Smooth muscle cell (in vitro differentiated cells): ENCODE data around the gene FBXO46. TPM values are rescaled to one million over a fixed set of nuclear protein-coding genes. Genes with fewer than 3 reads are reported as not detected.

Source experiments
- DNase-seq: peaks from one replicate; lab custom pipeline; 2025; ENCODE audit not compliant: unreplicated experiment; lab: John Stamatoyannopoulos, UW
- H2AFZ ChIP-seq: fragments of 200-600 bp; sonication (generic); 2 replicates; pipeline ENCODE4 v1.6.0; 2016; ENCODE audit warnings: antibody characterized with exemption, low read depth, mild to moderate bottlenecking
- H3F3A ChIP-seq: fragments of 200-600 bp; sonication (generic); 2 replicates; pipeline ENCODE4 v1.6.0; 2017; ENCODE audit warnings: antibody characterized with exemption, low read depth
- H3K27ac ChIP-seq: fragments of 200-600 bp; sonication (generic); 2 replicates; pipeline ENCODE4 v1.5.1; 2016; ENCODE audit warnings: low read depth, mild to moderate bottlenecking
- H3K27me3 ChIP-seq: fragments of 200-600 bp; sonication (generic); 2 replicates; pipeline ENCODE4 v1.6.1; 2016; ENCODE audit warnings: low read depth, mild to moderate bottlenecking
- H3K36me3 ChIP-seq: fragments of 200-600 bp; sonication (generic); 2 replicates; pipeline ENCODE4 v1.5.1; 2016; ENCODE audit warnings: low read depth
- H3K4me1 ChIP-seq: fragments of 200-600 bp; sonication (generic); 2 replicates; pipeline ENCODE4 v1.5.1; 2016; ENCODE audit warnings: low read depth
- H3K4me2 ChIP-seq: fragments of 200-600 bp; sonication (generic); 2 replicates; pipeline ENCODE4 v1.6.0; 2016; ENCODE audit warnings: mild to moderate bottlenecking
- H3K4me3 ChIP-seq: fragments of 200-600 bp; sonication (generic); 2 replicates; pipeline ENCODE4 v1.5.1; 2016; ENCODE audit warnings: mild to moderate bottlenecking
- H3K79me2 ChIP-seq: fragments of 200-600 bp; sonication (generic); 2 replicates; pipeline ENCODE4 v1.6.0; 2016; ENCODE audit warnings: low read depth, mild to moderate bottlenecking
- H3K9ac ChIP-seq: fragments of 200-600 bp; sonication (generic); 2 replicates; pipeline ENCODE4 v1.6.0; 2016; ENCODE audit warnings: low read depth
- H3K9me3 ChIP-seq: fragments of 200-600 bp; sonication (generic); replicated peaks from 2 replicates; pipeline ENCODE4 v1.5.1; 2016; ENCODE audit warnings: low read depth
- H4K20me1 ChIP-seq: fragments of 200-600 bp; sonication (generic); 2 replicates; pipeline ENCODE4 v1.6.0; 2016; ENCODE audit warnings: low read depth
- WGBS: methylation state at CpG from one replicate; pipeline ENCODE4 v1.1.7; 2016; ENCODE audit warnings: low lambda C conversion rate; 5-methylcytosine and 5-hydroxymethylcytosine counted together
- polyA plus RNA-seq: library from polyadenylated mRNA; unstranded; fragments of >200 nt; fragmentation: Nextera tagmentation; extraction: Ambion mirVana; gene quantifications from 2 replicates; pipeline ENCODE4 v1.2.1, GENCODE V29; 2016
- total RNA-seq: library from RNA; depleted of rRNA; stranded (reverse); fragments of >200 nt; gene quantifications from 2 replicates; pipeline ENCODE4 v1.2.3, GENCODE V29; 2014
- TF ChIP-seq, protein P1 (sequence below): fragments of 200-600 bp; sonication (generic); IDR thresholded peaks from 2 replicates; pipeline ENCODE4 v1.5.1; 2017; ENCODE audit warnings: borderline replicate concordance, mild to moderate bottlenecking, antibody characterized with exemption; ENCODE audit not compliant: insufficient read depth, poor library complexity, severe bottlenecking

FBXO46 gene
- total and polyA plus RNA-seq, 2 experiments from 2014 or later: 7.2 to 7.9 TPM

DNA sequence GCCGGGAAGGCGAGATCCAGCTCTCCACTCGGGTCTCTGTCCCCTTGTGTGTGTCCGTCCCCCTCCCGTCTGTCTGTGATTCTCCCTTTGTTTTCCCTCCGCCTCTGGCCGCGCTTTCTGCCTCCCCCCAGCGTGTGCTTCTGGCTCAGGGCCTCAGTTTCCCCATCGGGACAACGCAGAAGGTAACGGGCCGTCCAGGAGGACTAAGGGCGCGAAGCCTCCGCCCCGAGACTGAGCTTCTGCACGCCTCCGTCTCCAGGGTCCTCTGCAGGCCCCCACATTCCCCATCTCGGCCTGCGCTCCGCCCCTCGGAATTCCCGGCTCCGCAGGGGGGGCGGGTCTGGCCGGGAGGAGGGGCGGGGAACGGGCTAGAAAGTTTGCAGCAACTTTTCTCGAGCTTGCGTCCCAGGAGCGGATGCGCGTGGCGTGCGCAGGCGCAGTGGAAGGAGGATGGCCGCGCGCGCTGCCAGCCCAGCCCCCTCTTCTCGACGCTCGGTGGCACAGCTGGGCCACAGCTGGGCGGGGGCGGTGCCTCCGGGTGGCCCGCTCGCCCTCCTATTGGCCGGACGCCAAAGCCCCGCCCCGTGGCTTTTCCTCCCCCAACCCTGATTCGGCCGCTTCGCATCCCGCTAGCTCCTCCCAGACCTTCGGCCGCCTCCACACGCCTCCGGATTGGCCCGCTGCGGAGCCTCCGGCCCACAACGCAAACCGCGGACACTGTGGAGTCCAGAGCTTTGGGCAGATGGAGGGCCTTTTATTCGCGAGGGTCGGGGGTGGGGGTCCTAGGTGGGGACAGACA, 38.5 kb upstream of the FBXO46 start, which contains the start of gene SIX5:
Gene SIX5 (minus strand): TSS at position 269 of the 799 bp plus-strand sequence. CDS start 408 bp downstream, outside the sequence.
- Histone ChIP-seq H3K9me3 (no peaks in the 10 kb centered on the region), H3K4me2 (peak within 1 kb of the TSS; percentile 92), H3F3A (peaks cover 14% of the 10 kb centered on the region), H3K36me3 (no peaks in the 10 kb centered on the region), H3K4me3 (peak within 1 kb of the TSS; percentile 70), H3K4me1 (peaks cover 22% of the 10 kb centered on the region), H3K9ac (peak within 1 kb of the TSS; percentile 76), H3K27me3 (no peaks in the 10 kb centered on the region), H4K20me1 (peaks cover 16% of the 10 kb centered on the region), H3K79me2 (peaks cover 16% of the 10 kb centered on the region), H2AFZ (no peak within 1 kb of the TSS), H3K27ac (peak within 1 kb of the TSS; percentile 80)
- TF ChIP-seq, protein P1, sequence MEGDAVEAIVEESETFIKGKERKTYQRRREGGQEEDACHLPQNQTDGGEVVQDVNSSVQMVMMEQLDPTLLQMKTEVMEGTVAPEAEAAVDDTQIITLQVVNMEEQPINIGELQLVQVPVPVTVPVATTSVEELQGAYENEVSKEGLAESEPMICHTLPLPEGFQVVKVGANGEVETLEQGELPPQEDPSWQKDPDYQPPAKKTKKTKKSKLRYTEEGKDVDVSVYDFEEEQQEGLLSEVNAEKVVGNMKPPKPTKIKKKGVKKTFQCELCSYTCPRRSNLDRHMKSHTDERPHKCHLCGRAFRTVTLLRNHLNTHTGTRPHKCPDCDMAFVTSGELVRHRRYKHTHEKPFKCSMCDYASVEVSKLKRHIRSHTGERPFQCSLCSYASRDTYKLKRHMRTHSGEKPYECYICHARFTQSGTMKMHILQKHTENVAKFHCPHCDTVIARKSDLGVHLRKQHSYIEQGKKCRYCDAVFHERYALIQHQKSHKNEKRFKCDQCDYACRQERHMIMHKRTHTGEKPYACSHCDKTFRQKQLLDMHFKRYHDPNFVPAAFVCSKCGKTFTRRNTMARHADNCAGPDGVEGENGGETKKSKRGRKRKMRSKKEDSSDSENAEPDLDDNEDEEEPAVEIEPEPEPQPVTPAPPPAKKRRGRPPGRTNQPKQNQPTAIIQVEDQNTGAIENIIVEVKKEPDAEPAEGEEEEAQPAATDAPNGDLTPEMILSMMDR: no peak
- DNase-seq: peak; percentile 99
- under 1% methylated on average over 46 of the region's 70 CpGs for WGBS

DNA sequence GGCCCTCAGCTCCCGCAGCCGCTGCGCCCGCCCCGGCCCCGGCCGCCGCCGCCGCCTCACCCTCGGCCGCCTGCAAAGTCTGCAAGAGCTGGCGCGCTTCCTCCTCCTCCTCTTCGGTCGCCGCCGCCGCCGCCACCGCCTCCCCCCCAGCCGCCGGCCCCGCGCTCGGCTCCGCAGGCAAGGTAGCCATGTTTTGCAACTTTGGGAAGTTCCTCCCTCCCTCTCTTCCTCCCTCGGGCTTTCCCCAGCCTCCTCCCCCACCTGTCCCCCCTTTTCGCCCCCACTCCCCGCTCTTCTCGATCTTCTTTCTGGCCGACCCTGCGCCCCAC, 37.9 kb upstream of the FBXO46 start:
- peak; percentile 61 for DNase-seq
- peak overlapping the region; percentile 76 for H3K9ac ChIP-seq
- TF ChIP-seq, protein P1: no peak

GRCh38 chr19:45767881-45768654, 37.4 kb upstream of the FBXO46 start:
- WGBS: under 1% methylated on average over 79 of the region's 102 CpGs
- H3K79me2 ChIP-seq: peaks cover 16% of the 10 kb centered on the region
- H3K9me3 ChIP-seq: no peaks in the 10 kb centered on the region
- peak overlapping the region; percentile 80 for H3K27ac ChIP-seq
- H3K4me1 ChIP-seq: peaks cover 22% of the 10 kb centered on the region
- TF ChIP-seq, protein P1: no peak
- no peak overlapping the region for H2AFZ ChIP-seq
- H3F3A ChIP-seq: peaks cover 9% of the 10 kb centered on the region
- peak overlapping the region; percentile 76 for H3K9ac ChIP-seq
- H3K27me3 ChIP-seq: no peaks in the 10 kb centered on the region
- peak; percentile 51 for DNase-seq
- H3K36me3 ChIP-seq: no peaks in the 10 kb centered on the region
- H3K4me3 ChIP-seq: peak overlapping the region; percentile 70
- peaks cover 16% of the 10 kb centered on the region for H4K20me1 ChIP-seq
- peak overlapping the region; percentile 91 for H3K4me2 ChIP-seq

More for the DNA sequence above, 37.9 kb upstream of the FBXO46 start:
- H3K27me3 ChIP-seq: no peaks in the 10 kb centered on the region
- no peak overlapping the region for H2AFZ ChIP-seq
- H3K27ac ChIP-seq: peak overlapping the region; percentile 80
- WGBS: no CpG with 5 or more reads among the region's 33 CpGs
- peak overlapping the region; percentile 70 for H3K4me3 ChIP-seq
- H3K36me3 ChIP-seq: no peaks in the 10 kb centered on the region
- H3K4me1 ChIP-seq: peaks cover 22% of the 10 kb centered on the region
- H3K9me3 ChIP-seq: no peaks in the 10 kb centered on the region
- peaks cover 16% of the 10 kb centered on the region for H4K20me1 ChIP-seq
- peaks cover 13% of the 10 kb centered on the region for H3F3A ChIP-seq
- H3K4me2 ChIP-seq: peak overlapping the region; percentile 91
- peaks cover 16% of the 10 kb centered on the region for H3K79me2 ChIP-seq
